ENCODE results near the gene ZDHHC18.
"Not testable (repeated sequence)": the region's sequence is repeated elsewhere in the genome, so short reads cannot be mapped to it uniquely, and the experiment has no call there.

ZDHHC18 gene

GRCh38 chr1:26791148-26791547 is 35.3 kb upstream of the ZDHHC18 start:
- TF ChIP-seq, protein P1, sequence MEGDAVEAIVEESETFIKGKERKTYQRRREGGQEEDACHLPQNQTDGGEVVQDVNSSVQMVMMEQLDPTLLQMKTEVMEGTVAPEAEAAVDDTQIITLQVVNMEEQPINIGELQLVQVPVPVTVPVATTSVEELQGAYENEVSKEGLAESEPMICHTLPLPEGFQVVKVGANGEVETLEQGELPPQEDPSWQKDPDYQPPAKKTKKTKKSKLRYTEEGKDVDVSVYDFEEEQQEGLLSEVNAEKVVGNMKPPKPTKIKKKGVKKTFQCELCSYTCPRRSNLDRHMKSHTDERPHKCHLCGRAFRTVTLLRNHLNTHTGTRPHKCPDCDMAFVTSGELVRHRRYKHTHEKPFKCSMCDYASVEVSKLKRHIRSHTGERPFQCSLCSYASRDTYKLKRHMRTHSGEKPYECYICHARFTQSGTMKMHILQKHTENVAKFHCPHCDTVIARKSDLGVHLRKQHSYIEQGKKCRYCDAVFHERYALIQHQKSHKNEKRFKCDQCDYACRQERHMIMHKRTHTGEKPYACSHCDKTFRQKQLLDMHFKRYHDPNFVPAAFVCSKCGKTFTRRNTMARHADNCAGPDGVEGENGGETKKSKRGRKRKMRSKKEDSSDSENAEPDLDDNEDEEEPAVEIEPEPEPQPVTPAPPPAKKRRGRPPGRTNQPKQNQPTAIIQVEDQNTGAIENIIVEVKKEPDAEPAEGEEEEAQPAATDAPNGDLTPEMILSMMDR (IDR thresholded peaks at IDR 0.05; ENCODE audit: low read depth, low read length) = no peak

DNA sequence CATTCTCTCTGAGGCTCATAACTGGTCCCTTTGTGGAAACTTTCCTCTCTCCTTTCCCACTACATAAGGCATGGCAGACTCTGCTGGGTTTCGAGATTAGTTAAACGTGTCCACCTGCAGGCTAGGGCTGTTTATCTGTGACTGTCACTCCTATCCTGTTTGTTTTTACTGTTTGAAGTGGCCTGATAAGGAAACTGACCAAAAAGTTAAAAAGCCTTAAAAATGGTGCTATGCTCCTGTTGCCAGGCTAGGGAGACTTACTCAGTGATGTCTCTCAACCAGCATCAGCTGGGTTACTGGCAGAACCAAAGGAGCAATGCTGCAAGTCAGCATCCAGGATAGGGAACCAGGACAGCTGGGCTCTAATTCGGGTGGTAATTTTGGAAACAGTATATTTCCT is 34.9 kb upstream of the ZDHHC18 start:
- no peak overlapping the region for H3K4me3 ChIP-seq (ENCODE audit: low read depth, low read length)
- TF ChIP-seq, protein P1 (IDR thresholded peaks at IDR 0.05; ENCODE audit: low read depth, low read length) = no peak
- in situ Hi-C loops (cut with HindIII; ENCODE audit: low sequenced_read_pairs) = no loop called here
- no peak for DNase-seq (ENCODE audit: low read depth, low spot score)

More at GRCh38 chr1:26791148-26791547, 35.3 kb upstream of the ZDHHC18 start:
- no peak for DNase-seq (ENCODE audit: low read depth, low spot score)
- in situ Hi-C loops (cut with HindIII; ENCODE audit: low sequenced_read_pairs) = no loop called here
- H3K4me3 ChIP-seq (ENCODE audit: low read depth, low read length) = no peak overlapping the region

GRCh38 chr1:26792924-26793323 is 33.6 kb upstream of the ZDHHC18 start:
- H3K4me3 ChIP-seq (ENCODE audit: low read depth, low read length) = no peak overlapping the region
- TF ChIP-seq, protein P1 (IDR thresholded peaks at IDR 0.05; ENCODE audit: low read depth, low read length) = no peak
- in situ Hi-C loops (cut with HindIII; ENCODE audit: low sequenced_read_pairs) = no loop called here
- DNase-seq (ENCODE audit: low read depth, low spot score) = no peak

GRCh38 chr1:26794391-26794790 is 32.1 kb upstream of the ZDHHC18 start:
- H3K4me3 ChIP-seq (ENCODE audit: low read depth, low read length) = no peak overlapping the region
- DNase-seq (ENCODE audit: low read depth, low spot score) = no peak
- in situ Hi-C loops (cut with HindIII; ENCODE audit: low sequenced_read_pairs) = no loop called here
- TF ChIP-seq, protein P1 (IDR thresholded peaks at IDR 0.05; ENCODE audit: low read depth, low read length) = no peak

DNA sequence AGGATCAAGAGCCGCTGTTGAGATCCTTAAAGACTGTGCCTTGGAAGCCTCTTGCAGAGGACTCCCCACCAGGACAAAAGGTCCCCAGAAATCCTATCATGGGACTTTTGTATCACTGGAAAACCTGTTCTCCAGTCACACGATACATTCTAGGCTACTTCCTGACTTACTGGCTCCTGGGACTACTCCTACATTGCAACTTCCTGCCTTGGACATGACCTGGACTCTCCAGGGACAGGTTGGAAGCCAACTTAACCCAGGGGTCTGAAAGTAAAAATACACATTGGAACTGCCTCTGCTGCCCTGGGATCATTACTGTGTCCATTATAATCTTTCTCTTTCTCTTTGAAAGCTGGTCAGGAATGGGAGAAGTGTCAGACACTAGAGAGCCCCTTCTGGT is 28.9 kb upstream of the ZDHHC18 start:
- TF ChIP-seq, protein P1 (IDR thresholded peaks at IDR 0.05; ENCODE audit: low read depth, low read length) = no peak
- H3K4me3 ChIP-seq (ENCODE audit: low read depth, low read length) = no peak overlapping the region
- in situ Hi-C loops (cut with HindIII; ENCODE audit: low sequenced_read_pairs) = no loop called here
- no peak for DNase-seq (ENCODE audit: low read depth, low spot score)

DNA sequence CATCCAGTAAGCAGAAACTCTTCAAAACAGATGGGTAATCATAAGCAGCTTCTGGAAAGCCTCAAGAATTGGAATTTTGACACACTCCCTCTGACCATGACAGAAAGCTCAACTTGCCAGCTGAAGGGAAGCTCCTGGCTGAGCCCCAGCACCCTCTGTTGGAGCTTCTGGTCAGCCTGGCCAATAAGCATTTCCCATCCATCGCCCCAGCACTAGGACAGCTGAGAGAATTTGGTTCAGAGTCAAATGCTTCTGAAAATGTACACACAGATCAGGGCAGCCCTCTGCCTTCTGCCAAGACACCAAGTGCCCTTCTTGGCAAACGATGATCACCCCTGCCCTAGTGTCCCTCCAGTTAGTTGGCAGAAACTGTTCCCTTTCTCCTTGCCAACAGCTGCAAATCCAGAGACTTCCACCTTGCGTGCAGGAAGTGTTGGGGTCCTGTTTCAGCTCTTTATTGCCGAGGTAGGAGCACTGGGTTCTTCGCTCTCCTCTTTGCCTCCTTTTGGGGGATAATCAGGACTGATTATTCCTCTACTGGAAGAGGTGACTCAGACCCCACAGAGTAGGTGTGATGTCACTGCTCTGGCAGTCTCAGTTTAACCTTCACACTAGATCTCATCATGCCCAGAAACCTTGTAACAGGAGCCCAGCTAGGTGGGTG is 26.9 kb upstream of the ZDHHC18 start:
- no peak overlapping the region for H3K4me3 ChIP-seq (ENCODE audit: low read depth, low read length)
- in situ Hi-C loops (cut with HindIII; ENCODE audit: low sequenced_read_pairs) = no loop called here
- DNase-seq (ENCODE audit: low read depth, low spot score) = peak; percentile 78
- TF ChIP-seq, protein P1 (IDR thresholded peaks at IDR 0.05; ENCODE audit: low read depth, low read length) = no peak

DNA sequence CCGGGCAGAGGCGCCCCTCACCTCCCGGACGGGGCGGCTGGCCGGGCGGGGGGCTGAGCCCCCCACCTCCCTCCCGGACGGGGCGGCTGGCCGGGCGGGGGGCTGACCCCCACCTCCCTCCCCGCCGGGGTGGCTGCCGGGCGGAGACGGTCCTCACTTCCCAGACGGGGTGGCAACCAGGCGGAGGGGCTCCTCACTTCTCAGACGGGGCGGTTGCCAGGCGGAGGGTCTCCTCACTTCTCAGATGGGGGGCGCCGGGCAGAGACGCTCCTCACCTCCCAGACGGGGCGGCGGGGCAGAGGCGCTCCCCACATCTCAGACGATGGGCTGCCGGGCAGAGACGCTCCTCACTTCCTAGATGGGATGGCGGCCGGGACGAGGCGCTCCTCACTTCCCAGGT is 22.6 kb upstream of the ZDHHC18 start:
- in situ Hi-C loops (cut with HindIII; ENCODE audit: low sequenced_read_pairs); H3K4me3 ChIP-seq (ENCODE audit: low read depth, low read length); DNase-seq (ENCODE audit: low read depth, low spot score): not testable (repeated sequence)

Measured in astrocyte of the spinal cord (primary cell).